HepG2 (cell line): ENCODE data around the gene PKP1. TPM values are rescaled to one million over a fixed set of nuclear protein-coding genes. Genes with fewer than 3 reads are reported as not detected.

Source experiments
- ATAC-seq: fragments of 200-7000 bp; cut with Tn5 transposase; 3 replicates; pipeline ENCODE4 v1.9.1; 2020; ENCODE audit warnings: mild to moderate bottlenecking, moderate library complexity
- BruUV-seq: library from RNA; stranded (reverse); fragments of 400-500 nt; replicated peaks from 2 replicates; lab custom pipeline; 2021; lab: Mats Ljungman, UMichigan
- CTCF ChIA-PET: fragments of 300-600 bp; formaldehyde crosslinking; extraction: SDS; loops from one replicate; lab custom pipeline; 2021; ENCODE audit warnings: low total read pairs, inconsistent platforms, low intra/inter-chr PET ratio; lab: Yijun Ruan, JAX
- POLR2A ChIA-PET: fragments of 350-600 bp; sonication (Branson Sonifier 250); formaldehyde crosslinking; loops from one replicate; lab custom pipeline; 2020; ENCODE audit warnings: antibody characterized with exemption, inconsistent platforms; lab: Yijun Ruan, JAX
- DNase-seq: peaks from one replicate; pipeline ENCODE4 v3.0.0-alpha.2; 2015; ENCODE audit warnings: low spot score
- FAIRE-seq: peaks from 3 replicates; lab custom pipeline; 2011; peaks lifted over from hg19 to GRCh38; lab: Jason Lieb, UNC
- H2AFZ ChIP-seq: one replicate; pipeline ENCODE4 v1.6.1; 2011; ENCODE audit warnings: low read length, inconsistent platforms
- H3K27ac ChIP-seq: fragments of 300-600 bp; 3 replicates; pipeline ENCODE4 v1.8.0; 2011; ENCODE audit warnings: mixed run types, mild to moderate bottlenecking, mixed read lengths, low read length, inconsistent platforms; ENCODE audit not compliant: insufficient read depth; ENCODE audit errors: extremely low read length
- H3K27me3 ChIP-seq, 2 experiments: fragments of 200-600 bp in 1 of 2; 2 replicates in 1 of 2; 3 replicates in 1 of 2; pipeline versions ENCODE4 v1.6.0 to v1.8.0; 2011; ENCODE audit warnings: low read length in 2 of 2, mild to moderate bottlenecking in 2 of 2, moderate library complexity in 2 of 2, inconsistent platforms in 1 of 2; ENCODE audit not compliant: insufficient read depth in 2 of 2, control insufficient read depth in 1 of 2
- H3K36me3 ChIP-seq, 2 experiments: fragments of 200-600 bp in 1 of 2; replicated peaks in 1 of 2; 2 replicates in 1 of 2; 3 replicates in 1 of 2; pipeline versions ENCODE4 v1.5.1 to v1.8.0; 2011; ENCODE audit warnings: low read length in 2 of 2, inconsistent platforms in 1 of 2; ENCODE audit not compliant: insufficient read depth in 2 of 2, control insufficient read depth in 1 of 2
- H3K4me1 ChIP-seq: 2 replicates; pipeline ENCODE4 v1.5.1; 2012; ENCODE audit warnings: low read length, inconsistent platforms; ENCODE audit not compliant: insufficient read depth
- H3K4me2 ChIP-seq: 2 replicates; pipeline ENCODE4 v1.6.0; 2011; ENCODE audit warnings: low read depth, low read length, inconsistent platforms
- H3K4me3 ChIP-seq, 3 experiments: fragments of 200-600 bp in 1 of 3; sonication (generic), shearing (Covaris generic) in 1 of 3; replicated peaks in 1 of 3; 2 replicates each; pipeline ENCODE4 v1.5.1; 2011 to 2016; ENCODE audit warnings: low read length in 3 of 3, inconsistent platforms in 2 of 3, low read depth in 2 of 3, mild to moderate bottlenecking in 2 of 3, control low read depth in 1 of 3, mixed read lengths in 1 of 3; ENCODE audit not compliant: insufficient read depth in 1 of 3
- H3K79me2 ChIP-seq: one replicate; pipeline ENCODE4 v1.6.1; 2011; ENCODE audit warnings: low read length, inconsistent platforms; ENCODE audit not compliant: insufficient read depth
- H3K9ac ChIP-seq: 2 replicates; pipeline ENCODE4 v1.6.0; 2011; ENCODE audit warnings: mild to moderate bottlenecking, low read depth, low read length, inconsistent platforms; ENCODE audit not compliant: insufficient read depth
- H3K9me3 ChIP-seq: 2 replicates; pipeline ENCODE4 v1.5.1; 2012; ENCODE audit warnings: mild to moderate bottlenecking, low read length
- H4K20me1 ChIP-seq: 2 replicates; pipeline ENCODE4 v1.6.0; 2011; ENCODE audit warnings: inconsistent platforms, mild to moderate bottlenecking, low read length, moderate library complexity; ENCODE audit not compliant: insufficient read depth
- ERF ChIP-seq: IDR thresholded peaks from 2 replicates; pipeline ENCODE4 v1.6.1; 2018; ENCODE audit warnings: missing biosample characterization, missing genetic modification reagents
- HIVEP1 ChIP-seq: sonication (generic); formaldehyde crosslinking; IDR thresholded peaks from 2 replicates; pipeline ENCODE4 v1.4.0; 2020; ENCODE audit warnings: mild to moderate bottlenecking, missing genetic modification reagents
- ONECUT2 ChIP-seq: sonication (generic); formaldehyde crosslinking; IDR thresholded peaks from 2 replicates; pipeline ENCODE4 v1.4.0; 2020; ENCODE audit warnings: missing genetic modification reagents
- SOX5 ChIP-seq: IDR thresholded peaks from 2 replicates; pipeline ENCODE4 v1.6.1; 2016; ENCODE audit warnings: borderline replicate concordance
- SRSF1 ChIP-seq: fragments of 200-400 bp; formaldehyde crosslinking; optimal IDR thresholded peaks from 2 replicates; pipeline ENCODE3; 2017; ENCODE audit warnings: mild to moderate bottlenecking, low read depth, low read length, moderate library complexity
- ZBTB8A ChIP-seq: sonication (generic); formaldehyde crosslinking; IDR thresholded peaks from 2 replicates; pipeline ENCODE4 v1.4.0; 2020; ENCODE audit warnings: mild to moderate bottlenecking, low read depth, missing genetic modification reagents, borderline replicate concordance
- ZFP41 ChIP-seq: sonication (generic); formaldehyde crosslinking; IDR thresholded peaks from 2 replicates; pipeline ENCODE4 v1.4.0; 2020; ENCODE audit warnings: mild to moderate bottlenecking, missing genetic modification reagents, borderline replicate concordance
- ZGPAT ChIP-seq: IDR thresholded peaks from 2 replicates; pipeline ENCODE4 v1.6.1; 2016; ENCODE audit warnings: mild to moderate bottlenecking
- ZNF510 ChIP-seq: sonication (generic); formaldehyde crosslinking; IDR thresholded peaks from 2 replicates; pipeline ENCODE4 v1.4.0; 2020; ENCODE audit warnings: low read depth, mild to moderate bottlenecking, missing genetic modification reagents
- ZNF530 ChIP-seq: sonication (generic); formaldehyde crosslinking; IDR thresholded peaks from 2 replicates; pipeline ENCODE4 v1.5.0; 2020; ENCODE audit warnings: low read depth, mild to moderate bottlenecking, missing genetic modification reagents
- WGBS: methylation state at CpG from one replicate; pipeline ENCODE4 v1.1.6; 2017; ENCODE audit warnings: low lambda C conversion rate; 5-methylcytosine and 5-hydroxymethylcytosine counted together
- in situ Hi-C: cut with HindIII; loops from 2 replicates; pipeline ENCODE4 v1.10.0; 2017; ENCODE audit warnings: low pct_unique_long_range_greater_than_20kb; ENCODE audit not compliant: extremely low pct_ligation_motif_present
- intact Hi-C: fragments of 100-400 bp; cut with micrococcal nuclease; formaldehyde crosslinking; loops from one replicate; pipeline ENCODE4 v1.10.0; 2022; ENCODE audit not compliant: unreplicated experiment
- polyA plus RNA-seq, 8 experiments: library from polyadenylated mRNA; depleted of rRNA in 3 of 8; stranded (reverse) in 7 of 8; unstranded in 1 of 8; fragments of >200 nt; fragmentation: Illumina TruSeq in 4 of 8; extraction: Trizol in 4 of 8; gene quantifications; 2 replicates each; pipeline versions ENCODE4 v1.2.1 to v1.2.3, GENCODE V29; 2011 to 2016; ENCODE audit warnings: low read depth in 4 of 8, missing spikeins in 1 of 8, mixed read lengths in 1 of 8; ENCODE audit not compliant: insufficient read depth in 1 of 8
- total RNA-seq, 5 experiments: library from RNA; depleted of rRNA; stranded (reverse); fragments of >200 nt; fragmentation: Illumina TruSeq; extraction: Trizol; gene quantifications; 2 replicates each; pipeline ENCODE4 v1.2.3, GENCODE V29; 2016; ENCODE audit warnings: low read depth in 1 of 5
- TF ChIP-seq, protein P1 (sequence below): IDR thresholded peaks from 2 replicates; pipeline ENCODE4 v1.6.1; 2016; ENCODE audit warnings: missing biosample characterization, missing genetic modification reagents, low read depth

The PKP1 gene
- total and polyA plus RNA-seq, 2 of the 13 experiments (the other 11 are each of a cell fraction or from before 2014, with no cell fraction given), result not detected

- Histone ChIP-seq H3K36me3 (no peaks in the 10 kb centered on the region), H3K9ac (no peak overlapping the region), H3K4me1 (peaks cover 10% of the 10 kb centered on the region), H3K9me3 (no peaks in the 10 kb centered on the region), H3K79me2 (no peaks in the 10 kb centered on the region), H3K4me2 (no peak overlapping the region), H3K4me3 (no peak overlapping the region), H4K20me1 (no peaks in the 10 kb centered on the region), H3K27me3 (peaks cover 0 to 16% of the 10 kb centered on the region in 2 experiments; a peak in 2 of 5 replicates), H3K27ac (no peak overlapping the region), H2AFZ (no peak overlapping the region)
- POLR2A ChIA-PET, result no interaction called here
- in situ Hi-C loops (no loop called here), intact Hi-C loops (no loop called here)
- no peak for TF ChIP-seq ZGPAT (CRISPR knock-in tag)
- TF ChIP-seq ONECUT2, result no peak
- no peak for TF ChIP-seq SOX5 (CRISPR knock-in tag)
- no peak for TF ChIP-seq ZNF530
- TF ChIP-seq ZBTB8A (CRISPR knock-in tag), result no peak
- TF ChIP-seq, protein P1, sequence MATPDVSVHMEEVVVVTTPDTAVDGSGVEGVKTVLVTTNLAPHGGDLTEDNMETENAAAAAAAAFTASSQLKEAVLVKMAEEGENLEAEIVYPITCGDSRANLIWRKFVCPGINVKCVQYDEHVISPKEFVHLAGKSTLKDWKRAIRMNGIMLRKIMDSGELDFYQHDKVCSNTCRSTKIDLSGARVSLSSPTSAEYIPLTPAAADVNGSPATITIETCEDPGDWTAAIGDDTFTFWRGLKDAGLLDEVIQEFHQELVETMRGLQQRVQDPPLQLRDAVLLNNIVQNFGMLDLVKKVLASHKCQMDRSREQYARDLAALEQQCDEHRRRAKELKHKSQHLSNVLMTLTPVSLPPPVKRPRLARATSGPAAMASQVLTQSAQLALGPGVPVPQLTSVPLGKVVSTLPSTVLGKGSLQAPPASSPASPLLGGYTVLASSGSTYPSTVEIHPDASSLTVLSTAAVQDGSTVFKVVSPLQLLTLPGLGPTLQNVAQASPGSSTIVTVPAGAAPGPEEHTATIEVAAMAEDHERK (CRISPR knock-in tag), result no peak
- TF ChIP-seq ERF, result no peak
- no peak for TF ChIP-seq SRSF1
- no peak for TF ChIP-seq HIVEP1 (CRISPR knock-in tag)
- no peak for TF ChIP-seq ZNF510 (CRISPR knock-in tag)
- TF ChIP-seq ZFP41 (CRISPR knock-in tag), result no peak
- ATAC-seq (no peak), FAIRE-seq (no peak), DNase-seq (no peak)
- no TSS peak for BruUV-seq
- CTCF ChIA-PET, result no interaction called here
- WGBS, result 13% methylated on average over 5 of the region's 8 CpGs
These were observed 28.2 kb downstream of the PKP1 start for GRCh38 chr1:201311356-201312011.
